GM18858 (cell line): ENCODE measurements around the gene HOXD11.
A peak's percentile ranks its signal among the peaks of the same experiment; 100 is the strongest.

Experiments used
- ATAC-seq: cut with Tn5 transposase; IDR thresholded peaks from one replicate; pipeline ENCODE4 v1.9.1; 2021; ENCODE audit not compliant: unreplicated experiment

HOXD11 gene

DNA sequence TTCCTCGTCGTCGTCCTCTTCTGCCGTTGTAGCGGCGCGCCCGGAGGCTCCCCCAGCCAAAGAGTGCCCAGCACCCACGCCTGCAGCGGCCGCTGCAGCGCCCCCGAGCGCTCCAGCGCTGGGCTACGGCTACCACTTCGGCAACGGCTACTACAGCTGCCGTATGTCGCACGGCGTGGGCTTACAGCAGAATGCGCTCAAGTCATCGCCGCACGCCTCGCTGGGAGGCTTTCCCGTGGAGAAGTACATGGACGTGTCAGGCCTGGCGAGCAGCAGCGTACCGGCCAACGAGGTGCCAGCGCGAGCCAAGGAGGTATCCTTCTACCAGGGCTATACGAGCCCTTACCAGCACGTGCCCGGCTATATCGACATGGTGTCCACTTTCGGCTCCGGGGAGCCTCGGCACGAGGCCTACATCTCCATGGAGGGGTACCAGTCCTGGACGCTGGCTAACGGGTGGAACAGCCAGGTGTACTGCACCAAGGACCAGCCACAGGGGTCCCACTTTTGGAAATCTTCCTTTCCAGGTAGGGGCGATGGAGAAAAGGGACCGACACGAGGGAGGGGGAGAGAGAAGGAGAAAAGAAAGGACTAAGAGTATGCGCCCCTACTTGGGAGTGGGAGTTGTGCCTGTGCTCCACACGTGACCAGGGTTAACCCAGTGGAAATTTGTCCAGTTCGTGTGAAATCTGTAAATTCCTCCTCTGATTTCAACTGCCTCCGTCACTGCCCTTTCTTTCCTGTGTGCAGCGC, 13.8 kb upstream of the HOXD11 start:
- no peak for ATAC-seq

DNA sequence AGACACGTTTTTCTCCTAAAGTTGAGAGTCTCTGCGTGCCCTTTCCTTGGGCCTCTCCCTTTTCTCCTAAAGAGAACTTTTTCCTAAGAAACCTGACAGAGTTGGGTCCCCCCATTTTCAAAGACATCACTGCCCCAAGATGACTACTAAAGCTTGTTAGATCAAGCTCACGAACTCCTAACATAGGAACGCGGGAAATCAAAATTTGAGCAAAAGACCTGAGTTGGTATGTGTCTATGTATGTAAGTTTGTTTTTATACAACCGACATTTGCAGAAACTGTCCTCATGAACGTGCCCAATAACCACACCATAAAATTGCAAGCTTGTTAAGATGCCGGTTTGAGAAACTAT, 13.2 kb upstream of the HOXD11 start:
- no peak for ATAC-seq

DNA sequence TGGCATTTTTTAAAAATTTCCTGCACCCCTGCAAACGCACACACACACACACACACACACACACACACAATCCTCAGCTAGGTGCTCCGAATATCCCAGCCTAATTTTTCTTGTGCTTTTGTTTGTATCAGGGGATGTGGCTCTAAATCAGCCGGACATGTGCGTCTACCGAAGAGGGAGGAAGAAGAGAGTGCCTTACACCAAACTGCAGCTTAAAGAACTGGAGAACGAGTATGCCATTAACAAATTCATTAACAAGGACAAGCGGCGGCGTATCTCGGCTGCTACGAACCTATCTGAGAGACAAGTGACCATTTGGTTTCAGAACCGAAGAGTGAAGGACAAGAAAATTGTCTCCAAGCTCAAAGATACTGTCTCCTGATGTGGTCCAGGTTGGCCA, 12.7 kb upstream of the HOXD11 start:
- no peak for ATAC-seq

DNA sequence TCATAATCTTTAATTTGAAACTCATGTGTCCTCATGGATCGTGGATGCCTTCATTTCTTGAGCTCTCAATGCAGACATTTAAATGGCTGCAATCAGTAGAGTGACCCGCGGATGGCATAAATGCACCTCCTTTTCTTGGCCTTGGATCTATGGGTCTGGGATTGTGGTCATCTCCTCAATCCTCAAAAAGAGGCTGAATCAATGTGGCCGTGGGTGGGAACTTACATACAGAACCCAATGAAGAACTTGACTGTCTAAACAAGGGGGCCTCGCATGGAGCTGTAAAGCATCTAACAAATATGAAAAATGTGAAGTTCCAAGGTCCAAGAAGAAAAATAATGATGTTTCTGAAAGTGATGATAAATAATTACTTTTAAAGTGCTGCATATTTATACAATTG, 11.7 kb upstream of the HOXD11 start:
- no peak for ATAC-seq

DNA sequence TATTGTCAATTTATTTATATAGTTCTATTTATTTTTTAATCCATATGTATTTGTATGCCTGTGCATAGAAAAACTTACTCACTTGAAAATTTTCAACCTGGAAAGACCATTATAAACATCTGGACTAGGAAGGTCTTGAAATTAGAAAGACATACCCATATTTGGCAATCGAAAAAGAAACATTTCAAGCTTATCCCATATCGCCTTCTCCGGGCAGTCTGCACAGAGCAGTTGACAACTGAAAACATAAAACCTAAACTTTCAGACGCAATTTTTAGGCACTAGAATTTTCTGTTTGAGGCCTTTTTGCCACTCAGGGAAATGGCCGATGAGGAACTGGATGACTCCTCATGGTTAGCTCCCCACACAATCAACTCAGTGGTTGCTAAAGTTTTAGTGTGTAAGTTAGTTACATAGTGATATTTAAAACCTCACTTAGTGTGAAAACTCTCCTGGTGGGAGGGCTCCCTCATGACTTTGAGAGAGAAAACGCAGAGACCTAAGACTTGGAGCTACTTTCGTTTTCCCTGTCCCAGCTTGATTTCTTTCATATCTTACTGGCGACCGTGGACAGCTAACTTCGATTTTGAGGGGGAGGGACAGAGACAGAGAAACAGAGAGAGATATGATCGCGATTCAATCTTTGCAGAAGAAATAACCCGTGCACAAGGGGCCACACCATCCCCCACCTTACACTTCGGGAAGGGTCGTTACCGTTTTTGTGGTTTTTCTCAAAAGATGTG, 10.7 kb upstream of the HOXD11 start:
- ATAC-seq = no peak

DNA sequence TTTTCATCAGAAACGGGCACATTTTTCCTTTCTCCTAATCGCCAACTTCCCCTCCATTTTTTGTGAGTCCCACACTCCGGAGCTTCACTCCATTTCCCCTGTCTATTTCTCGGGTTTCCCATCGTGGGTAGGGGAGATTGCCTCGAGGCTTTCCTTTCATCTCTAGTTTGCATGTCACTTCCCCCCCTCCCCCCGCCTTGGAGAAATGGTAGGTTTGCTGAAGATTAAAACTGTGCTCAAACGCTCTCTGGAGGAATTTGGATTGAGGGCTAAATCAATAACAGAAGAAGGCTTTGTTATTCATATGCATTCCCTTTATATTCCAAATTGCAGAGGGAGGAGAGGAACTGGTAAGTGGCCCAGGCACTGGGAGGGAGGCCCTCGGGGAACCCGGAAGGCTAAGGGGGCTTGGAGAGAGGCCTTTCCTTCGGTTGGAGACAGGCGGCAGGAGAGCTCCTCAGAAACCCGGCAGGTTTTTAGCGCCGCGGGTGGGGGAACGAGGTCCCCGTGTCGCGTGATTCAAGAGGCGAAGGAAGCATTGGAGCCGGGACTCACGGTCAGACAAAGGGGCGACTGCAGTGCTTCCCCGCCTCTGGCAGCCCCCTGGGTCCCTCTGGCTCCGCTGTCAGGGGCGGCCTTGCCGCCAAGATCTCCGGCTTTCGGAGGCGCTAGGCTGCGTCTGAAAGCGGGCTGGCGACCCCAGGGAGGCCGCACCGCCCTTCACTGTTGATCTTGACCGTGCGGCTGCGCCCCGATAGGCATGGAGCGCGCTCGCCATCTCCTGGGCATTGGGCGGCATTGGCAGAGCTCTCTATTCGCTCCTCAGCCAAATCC, 9.9 kb upstream of the HOXD11 start:
- ATAC-seq = peak; percentile 81

DNA sequence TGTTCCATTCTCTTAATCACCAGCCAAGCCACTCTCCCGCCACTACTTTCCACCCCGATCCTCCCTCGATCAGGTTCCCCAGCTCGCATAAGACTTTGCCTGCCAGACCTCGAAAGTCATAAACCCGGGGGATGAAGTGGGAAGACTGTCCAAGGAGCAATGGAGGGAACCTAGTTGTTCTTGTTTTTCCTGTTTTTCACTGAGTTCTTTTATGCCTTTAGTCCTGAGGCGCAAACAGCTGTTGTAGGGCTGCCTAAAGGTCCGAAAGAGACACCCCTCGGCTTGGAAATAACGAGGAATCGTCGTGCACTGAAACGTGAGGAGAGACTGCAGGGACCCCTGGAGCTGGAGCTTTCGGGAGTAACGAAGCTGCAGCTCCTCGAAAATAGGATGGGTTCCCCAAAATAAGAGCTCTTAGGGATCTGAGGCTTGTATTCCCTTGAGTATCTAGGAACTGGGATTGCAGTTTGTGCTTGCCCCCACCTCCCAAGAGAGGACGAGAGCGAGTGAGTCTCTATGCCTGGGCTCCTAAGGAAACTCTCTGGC, 9.2 kb upstream of the HOXD11 start:
- ATAC-seq = no peak

DNA sequence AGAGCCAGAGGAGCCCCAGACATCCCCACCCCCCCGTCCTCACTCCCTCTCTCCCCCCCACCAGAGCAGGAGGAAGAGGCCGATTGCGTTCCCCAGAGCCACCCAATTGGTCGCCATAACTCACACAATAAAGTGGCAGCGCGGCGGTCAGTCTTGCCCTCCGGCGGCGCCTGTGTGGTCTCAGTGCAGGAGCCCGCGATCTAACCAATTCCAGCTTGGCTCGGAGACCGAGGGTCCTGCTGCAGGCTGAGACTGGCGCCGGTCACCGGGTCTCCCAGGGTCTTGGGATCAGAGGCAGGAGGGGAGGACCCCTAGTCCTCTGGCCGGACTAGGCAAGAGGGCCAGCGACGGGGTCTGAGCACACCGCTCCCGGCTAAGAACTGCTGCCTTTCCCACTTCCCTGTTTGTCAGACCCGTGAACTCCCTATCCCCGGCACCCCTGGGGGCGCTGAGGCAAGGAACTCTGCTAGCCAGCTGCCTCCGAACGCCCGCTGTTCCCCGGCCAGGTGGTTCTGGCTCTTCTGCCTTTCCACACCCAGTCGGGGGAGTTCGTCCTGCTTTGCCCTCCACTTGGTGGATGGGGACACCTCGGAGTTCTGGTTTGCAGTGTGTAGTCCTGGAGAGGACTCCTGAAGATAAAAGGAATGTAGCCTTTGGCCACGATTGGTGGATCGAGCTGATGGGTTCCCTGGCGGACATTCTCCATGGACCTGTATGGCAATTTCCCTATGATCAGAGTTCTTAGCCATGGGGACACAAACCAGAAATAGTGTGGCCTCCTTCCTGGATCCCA, 8.5 kb upstream of the HOXD11 start:
- ATAC-seq = no peak

DNA sequence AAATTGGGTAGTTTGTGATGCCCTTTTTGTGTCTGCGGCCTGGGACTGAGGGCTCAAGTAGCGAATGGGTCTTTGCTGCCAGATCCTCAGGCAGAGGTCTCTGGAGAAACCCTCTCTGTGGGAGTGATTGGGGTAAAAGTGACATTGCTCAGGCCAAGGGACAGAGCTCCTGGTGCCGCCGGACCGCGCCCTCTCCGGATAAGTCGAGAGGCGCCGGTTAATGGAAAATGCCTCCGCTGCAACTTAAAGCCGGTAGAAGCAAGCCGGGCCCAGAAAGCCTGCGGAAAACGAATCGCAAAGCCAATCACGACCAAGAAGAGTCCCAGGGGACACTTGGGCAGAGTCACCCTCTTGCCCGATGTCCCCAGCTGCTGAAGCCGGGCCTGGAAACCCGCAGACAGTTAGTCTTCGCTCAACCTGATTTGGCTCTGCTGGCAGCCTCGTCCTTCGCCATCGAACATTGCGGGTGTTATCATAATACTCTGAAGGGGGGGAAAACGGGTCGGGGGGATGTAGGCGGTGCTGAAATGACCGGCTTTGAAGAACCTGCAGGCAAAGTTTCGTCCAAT, 7.8 kb upstream of the HOXD11 start:
- ATAC-seq = no peak

DNA sequence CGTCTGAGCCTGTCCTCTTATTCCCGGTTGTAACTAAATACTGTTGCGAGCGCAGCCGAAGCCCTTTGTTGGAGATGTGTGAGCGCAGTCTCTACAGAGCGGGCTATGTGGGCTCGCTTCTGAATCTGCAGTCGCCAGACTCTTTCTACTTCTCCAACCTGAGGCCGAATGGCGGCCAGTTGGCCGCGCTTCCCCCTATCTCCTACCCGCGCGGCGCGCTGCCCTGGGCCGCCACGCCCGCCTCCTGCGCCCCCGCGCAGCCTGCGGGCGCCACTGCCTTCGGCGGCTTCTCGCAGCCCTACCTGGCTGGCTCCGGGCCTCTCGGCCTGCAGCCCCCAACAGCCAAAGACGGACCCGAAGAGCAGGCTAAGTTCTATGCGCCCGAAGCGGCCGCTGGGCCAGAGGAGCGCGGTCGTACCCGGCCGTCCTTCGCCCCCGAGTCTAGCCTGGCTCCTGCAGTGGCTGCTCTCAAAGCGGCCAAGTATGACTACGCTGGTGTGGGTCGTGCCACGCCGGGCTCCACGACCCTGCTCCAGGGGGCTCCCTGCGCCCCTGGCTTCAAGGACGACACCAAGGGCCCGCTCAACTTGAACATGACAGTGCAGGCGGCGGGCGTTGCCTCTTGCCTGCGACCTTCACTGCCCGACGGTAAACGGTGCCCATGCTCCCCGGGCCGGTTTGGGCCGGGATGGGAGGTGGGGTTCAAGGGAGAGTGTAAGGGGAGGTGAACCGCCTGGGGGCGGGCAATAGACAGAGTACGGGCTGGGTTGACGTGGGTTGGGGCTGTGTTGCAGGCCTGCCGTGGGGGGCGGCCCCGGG, 7.1 kb upstream of the HOXD11 start, which contains the start of gene HOXD12:
HOXD12 (plus strand) TSS at position 68 of the 819 bp plus-strand sequence; CDS start at position 75, 7 bp downstream.
- no peak for ATAC-seq

DNA sequence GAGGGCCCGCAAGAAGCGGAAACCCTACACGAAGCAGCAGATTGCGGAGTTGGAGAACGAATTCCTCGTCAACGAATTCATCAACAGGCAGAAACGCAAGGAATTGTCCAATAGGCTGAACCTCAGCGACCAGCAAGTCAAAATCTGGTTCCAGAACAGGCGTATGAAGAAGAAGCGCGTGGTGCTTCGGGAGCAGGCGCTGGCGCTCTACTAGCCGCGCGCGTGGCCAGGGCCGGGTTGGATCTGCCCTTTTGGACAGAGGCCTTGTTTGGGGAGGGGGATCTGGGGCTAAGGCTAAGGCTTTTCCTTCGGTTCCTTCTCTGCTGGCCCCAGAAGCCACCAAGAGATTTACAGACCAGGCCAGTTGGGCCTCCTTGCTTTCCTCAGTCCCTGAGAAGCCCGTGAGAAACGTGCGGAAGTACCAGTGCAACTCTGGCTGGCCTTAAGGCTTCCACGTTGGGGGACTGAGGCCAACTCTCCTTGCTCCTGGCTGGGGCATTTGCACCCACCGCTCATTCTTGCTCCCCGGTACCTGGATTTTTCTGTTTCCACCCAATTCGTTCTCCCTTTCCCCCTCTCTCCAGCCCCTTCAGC, 6.4 kb upstream of the HOXD11 start:
- ATAC-seq = no peak

DNA sequence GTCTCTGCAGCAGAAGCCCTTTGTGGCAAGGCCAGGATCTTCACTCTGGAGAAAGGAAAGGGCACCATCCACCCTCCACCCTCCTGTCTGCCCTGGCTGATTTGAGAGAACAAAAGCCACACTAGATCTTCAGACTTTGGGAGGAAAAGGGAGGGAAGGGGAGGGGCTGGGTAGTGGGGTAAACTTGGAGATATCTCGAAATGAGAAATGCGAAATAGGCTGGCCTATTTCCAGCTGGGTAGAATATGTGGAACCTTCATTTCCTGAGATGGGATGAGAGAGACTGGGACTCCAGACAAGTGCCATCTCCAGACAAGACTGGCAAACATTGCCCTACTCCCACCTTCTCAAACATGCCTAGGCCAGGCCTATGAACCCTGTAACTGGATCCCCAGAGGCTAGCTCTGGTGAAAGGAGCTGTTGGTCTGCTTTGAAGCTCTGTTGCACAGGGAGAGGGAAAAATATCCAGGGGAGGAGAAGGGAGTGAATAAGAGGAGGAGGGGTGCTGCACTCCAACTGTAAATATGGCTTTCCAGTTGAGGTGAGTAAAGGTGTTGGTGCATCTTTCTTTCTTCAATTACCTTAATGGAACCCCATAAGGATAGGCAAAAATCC, 5.8 kb upstream of the HOXD11 start:
- no peak for ATAC-seq

DNA sequence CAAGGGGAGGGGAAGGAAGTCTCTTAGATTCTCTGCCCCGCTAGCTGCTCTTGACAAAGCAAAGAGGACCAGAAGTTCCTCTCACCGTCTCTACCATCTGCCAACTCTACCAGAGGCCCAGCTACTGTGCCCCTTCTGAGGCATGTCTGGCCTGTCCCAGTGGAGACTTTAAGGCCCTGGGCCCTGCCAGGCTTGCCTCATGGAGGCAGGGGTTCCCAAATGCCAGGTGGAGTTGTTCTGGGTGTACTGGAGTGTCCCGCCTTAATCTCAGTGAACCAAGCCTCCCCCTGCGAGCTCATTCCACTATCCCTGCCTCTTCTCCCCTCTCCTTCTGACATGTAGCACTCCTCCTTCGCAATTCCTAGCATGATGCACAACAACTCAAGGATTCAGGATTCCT, 5.2 kb upstream of the HOXD11 start:
- ATAC-seq = no peak

DNA sequence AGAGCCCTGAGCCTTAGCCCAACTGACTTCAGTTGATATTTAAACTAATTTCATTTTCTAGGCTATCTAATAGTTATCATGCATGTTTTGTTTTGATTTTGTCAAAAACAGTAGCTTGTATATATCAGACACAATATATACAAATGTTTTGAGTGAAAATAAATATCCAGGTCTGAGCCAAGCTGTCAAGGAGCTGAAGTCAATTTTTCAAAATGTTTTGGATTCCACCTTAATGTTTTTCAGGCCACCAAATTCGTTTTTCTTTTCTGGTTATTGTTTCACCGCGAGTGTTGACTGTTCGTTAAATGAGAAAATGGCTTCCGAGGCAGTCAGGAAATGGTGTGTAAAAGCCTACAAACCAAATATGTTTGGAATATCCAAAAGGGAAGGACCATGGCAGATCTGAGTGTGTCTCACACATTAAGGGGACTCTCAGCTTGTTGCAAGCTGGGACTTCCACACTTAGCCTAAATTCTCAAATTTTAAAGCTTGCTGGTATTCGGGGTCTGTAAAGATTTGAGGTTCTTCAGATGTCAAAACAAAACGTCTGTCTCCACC, 4.7 kb upstream of the HOXD11 start:
- no peak for ATAC-seq

DNA sequence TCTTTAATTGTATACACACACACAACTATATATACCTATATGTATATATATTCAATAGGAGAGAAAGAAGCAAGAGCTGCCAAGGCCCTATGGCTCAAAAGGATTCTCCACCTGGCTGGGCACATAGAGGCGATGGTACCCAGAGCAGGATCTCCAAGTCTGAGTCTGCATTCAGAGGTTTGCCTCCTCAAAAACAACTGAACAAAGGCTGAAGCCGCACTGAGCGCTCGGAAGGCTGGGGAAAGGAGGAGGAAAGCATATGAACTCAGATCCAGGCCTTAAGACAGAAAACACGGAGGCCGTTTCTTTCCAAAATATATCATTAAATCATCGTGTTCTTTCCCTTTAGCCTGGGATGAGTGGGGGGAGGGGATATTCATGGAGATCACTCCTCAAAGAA, 3.9 kb upstream of the HOXD11 start:
- no peak for ATAC-seq

DNA sequence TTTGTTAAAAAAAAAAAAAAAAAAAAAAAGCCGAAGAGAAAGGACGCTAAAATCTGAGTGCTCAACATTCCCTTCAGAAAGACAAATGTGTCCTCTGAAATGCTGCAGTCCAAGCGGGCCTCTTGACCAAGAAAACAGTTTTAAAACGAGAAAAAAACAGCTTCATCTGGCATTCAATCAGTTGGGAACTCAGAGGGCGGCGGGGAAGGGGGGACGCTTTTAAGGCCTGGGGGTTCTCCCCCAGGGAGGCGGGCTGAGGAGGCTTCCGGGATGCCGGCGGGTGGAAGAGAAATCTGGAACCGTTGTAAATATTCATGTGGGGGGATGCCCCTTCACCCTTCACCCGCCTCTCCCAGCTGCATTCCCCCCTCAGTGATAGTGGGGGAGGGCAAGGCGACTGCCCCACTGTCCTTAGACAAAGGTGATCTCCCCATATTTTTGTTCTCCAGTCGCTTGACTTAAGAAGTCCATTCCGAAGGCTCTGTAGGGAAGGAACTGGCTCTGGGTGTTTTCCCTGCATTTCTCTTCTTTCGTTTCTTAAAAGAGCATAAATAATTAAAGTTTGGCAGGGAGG, 3.3 kb upstream of the HOXD11 start:
- no peak for ATAC-seq

DNA sequence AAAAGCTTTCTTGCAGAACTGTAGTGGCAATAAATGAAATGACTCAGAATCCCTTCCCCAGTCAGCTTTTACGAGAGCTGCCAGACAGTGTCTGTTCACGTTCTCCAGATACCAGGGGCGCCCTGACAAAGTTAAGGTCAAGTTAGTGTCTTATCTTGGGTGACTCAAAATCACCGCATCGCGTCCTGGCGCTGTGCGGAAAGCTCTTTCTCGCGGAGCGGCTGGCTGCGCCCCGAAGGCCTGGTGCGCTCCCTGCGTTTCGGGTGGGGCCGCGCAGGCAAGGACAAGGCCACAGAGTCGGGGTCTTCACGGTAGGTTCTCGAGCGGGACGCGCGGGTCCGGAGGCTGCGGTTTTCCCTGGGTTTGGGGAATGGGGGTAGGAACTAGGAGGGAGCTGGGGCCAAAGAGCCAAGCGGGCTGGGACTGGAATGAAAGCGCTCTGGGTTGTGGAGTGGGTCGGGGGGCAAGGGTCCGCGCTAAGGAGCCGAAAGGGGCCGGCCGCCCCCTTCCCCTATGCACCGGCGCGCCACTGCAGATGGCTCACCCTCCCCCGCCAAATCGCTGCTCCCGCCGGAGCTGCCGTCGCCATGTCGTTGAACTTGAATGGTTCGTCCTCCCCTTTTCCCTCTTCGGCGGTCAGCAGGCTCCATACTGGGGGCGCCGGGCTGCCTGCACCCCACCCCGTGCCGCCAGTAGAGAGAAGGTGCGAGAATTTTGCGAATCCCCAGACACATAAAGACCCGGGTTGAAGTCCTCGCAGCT, 2.6 kb upstream of the HOXD11 start:
- ATAC-seq = no peak
